Fibroblast of villous mesenchyme (primary cell): Measurements from ENCODE around the gene GDPD5. TPM values are rescaled to one million over a fixed set of nuclear protein-coding genes. Genes with fewer than 3 reads are reported as not detected.

Experiments
- DNase-seq: peaks from one replicate; pipeline ENCODE4 v3.0.0-alpha.2; 2010; ENCODE audit warnings: low read depth
- H3K4me3 ChIP-seq: 2 replicates; pipeline ENCODE4 v1.5.1; 2011; ENCODE audit warnings: low read depth, mild to moderate bottlenecking, low read length
- CTCF ChIP-seq: IDR thresholded peaks from 2 replicates; pipeline ENCODE4 v1.5.1; 2012; ENCODE audit warnings: low read depth, mild to moderate bottlenecking, low read length; ENCODE audit not compliant: insufficient read depth
- total RNA-seq: library from RNA; depleted of rRNA; stranded (reverse); fragments of >200 nt; gene quantifications from 2 replicates; pipeline ENCODE4 v1.2.3, GENCODE V29; 2012

The GDPD5 gene
- total RNA-seq, 1 donor, result 9.5 TPM

DNA sequence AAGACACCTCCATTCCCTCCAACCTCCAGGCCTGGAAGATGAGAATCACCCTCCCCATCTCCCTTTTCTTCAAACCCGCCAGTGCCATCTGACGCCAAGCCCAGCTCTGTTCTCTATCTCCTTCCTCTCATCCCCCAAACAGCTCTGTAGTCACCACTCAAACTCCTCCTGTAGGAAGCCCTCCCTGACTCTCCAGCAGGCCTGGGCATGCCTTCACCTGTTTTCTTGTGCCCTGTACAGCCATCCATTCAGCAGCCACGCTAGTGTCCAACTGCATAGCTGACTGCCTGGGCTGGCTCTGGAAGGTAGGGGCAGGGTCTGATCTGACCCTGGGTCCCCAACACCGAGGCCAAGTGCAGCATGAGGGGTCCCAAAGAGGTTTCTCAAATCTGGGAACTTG, 25.0 kb downstream of the GDPD5 start:
- TF ChIP-seq CTCF, result no peak
- no peak overlapping the region for H3K4me3 ChIP-seq
- DNase-seq, result no peak

- H3K4me3 ChIP-seq, result no peak overlapping the region
- no peak for TF ChIP-seq CTCF
- DNase-seq, result peak; percentile 98
Measured at GRCh38 chr11:75499423-75500190, 26.1 kb downstream of the GDPD5 start.

DNA sequence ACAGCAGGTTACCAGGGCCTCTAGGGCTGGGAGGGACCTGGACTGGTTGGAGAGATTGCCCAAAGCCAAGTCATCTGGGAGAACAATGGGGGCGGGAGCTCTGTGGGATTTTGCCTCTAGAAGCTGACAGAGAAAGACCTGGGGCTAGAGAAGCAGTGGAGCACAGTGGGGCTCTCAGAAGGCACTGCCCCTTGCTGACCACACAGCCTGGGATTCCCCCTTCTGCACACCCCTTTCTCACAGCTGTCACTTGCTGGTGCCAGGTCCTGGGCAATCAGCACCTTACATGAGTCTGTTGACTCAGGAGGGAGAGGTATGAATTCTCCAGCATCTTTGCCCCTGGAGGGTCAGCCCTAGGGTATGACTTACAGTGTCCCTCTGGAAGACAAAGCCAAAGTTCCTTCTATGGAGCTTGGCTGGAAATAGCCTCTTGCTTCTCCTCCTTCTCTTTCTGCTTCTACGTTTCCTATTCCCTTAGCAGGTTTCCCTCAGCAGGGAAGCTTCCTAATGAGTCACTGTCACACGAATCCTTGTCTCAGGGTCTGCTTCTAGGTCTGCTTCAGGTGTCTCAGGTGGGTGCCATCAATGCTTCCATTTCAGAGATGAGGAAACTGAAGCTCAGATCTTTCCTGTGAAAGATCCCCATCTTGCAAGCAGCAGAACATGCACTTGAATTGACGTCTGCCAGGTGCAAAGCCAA, 27.0 kb downstream of the GDPD5 start:
- H3K4me3 ChIP-seq, result no peak overlapping the region
- TF ChIP-seq CTCF, result no peak
- DNase-seq, result peak; percentile 13

DNA sequence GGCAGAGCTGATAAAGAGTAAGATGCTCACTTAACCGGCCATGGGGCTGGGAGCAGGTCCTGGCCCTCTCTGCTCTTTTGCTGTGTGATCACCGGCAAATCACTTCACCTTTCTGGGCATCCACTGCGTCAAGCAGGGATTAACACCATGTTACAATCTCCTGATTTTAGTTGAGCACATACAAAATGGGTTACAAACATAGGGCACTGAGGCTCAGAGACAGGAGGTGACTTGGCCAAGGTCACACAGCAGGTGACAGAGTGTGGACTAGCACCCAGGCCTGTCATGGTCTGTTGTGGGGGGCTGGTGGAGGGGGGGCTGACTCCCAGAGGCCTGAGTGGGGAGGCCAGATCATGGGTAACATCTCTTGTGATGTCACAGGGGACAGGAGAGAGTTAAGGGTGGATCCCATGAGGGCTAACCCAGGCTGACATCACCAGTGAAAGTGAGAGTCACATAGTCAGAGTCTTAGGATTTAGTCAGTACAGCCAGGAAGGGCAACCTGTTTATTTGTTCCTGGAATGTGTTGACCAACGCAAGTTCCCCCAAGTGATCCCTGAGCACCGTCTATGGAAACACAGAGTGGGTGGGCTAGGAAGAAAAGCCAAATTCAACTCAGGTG, 27.8 kb downstream of the GDPD5 start:
- no peak overlapping the region for H3K4me3 ChIP-seq
- DNase-seq, result no peak
- no peak for TF ChIP-seq CTCF

DNA sequence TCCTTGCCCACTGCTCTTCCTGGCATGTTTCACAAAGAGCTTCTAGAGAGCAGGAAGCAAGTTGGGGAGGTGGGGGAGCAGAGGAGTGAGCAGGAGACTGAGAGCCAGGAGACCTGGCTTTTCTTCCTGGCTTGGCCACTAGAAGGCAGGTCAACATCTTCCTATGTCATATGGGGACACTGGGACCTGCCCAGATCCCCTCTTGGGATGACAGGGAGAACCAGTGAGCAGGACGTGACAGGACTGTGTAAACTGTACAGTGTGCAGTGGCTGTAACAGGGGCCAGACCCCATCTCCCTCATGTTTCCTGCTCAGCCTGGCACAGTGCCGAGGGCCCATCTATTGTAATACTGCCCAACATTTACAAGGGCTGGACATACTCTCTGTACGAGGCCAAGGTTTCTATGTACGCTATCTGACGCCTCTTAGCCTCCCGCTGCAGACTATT, 29.4 kb downstream of the GDPD5 start:
- no peak overlapping the region for H3K4me3 ChIP-seq
- no peak for DNase-seq
- no peak for TF ChIP-seq CTCF

- no peak for TF ChIP-seq CTCF
- H3K4me3 ChIP-seq, result no peak overlapping the region
- DNase-seq, result no peak
Measured at GRCh38 chr11:75495749-75496304, 29.9 kb downstream of the GDPD5 start.
